GM18519 (cell line): Measurements from ENCODE around the gene MAGI1.
"Not testable (repeated sequence)": the region's sequence is repeated elsewhere in the genome, so short reads cannot be mapped to it uniquely, and the experiment has no call there.

ENCODE experiments used
- ATAC-seq: cut with Tn5 transposase; IDR thresholded peaks from one replicate; pipeline ENCODE4 v1.9.1; 2021; ENCODE audit warnings: mild to moderate bottlenecking, moderate library complexity; ENCODE audit not compliant: unreplicated experiment, low FRiP score

MAGI1 gene

GRCh38 chr3:65523878-65524277, 514.8 kb downstream of the MAGI1 start:
- ATAC-seq = no peak

DNA sequence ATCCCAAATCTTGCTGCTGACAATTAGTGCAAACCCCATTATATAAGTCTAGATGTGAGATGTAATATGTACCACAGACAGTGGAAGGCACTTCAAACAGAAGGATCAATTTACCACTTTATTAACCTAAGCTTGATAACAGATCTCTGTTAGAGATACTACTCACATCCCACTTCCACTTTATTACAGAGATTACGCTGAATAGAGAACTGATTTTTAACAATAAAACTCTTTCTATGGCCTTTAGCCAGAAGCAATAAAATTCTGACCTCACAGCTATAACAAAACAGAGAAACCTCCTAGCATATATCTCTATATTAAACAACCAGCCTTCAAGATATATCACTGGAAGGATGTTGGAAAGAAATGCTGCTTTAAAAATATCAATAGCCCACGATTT, 517.7 kb downstream of the MAGI1 start:
- ATAC-seq = no peak

DNA sequence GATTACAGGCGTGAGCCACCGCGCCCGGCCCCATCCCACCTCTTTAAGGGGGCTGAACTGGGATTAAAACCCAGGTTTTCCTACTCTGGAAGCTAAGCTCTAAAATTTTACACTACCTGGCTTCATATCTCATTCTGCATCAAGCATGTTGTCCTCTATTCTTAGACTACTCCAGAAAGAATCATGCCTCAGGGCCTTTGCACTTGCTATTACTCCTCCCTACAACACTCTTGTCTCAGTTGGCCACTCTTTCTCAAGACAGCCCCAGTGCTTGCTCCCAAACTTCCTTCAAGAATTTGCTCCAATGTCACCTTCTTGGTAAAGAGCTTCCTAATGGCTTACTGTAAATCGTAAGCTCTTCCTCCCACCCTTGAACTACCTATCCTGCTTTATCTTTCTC, 521.7 kb downstream of the MAGI1 start:
- no peak for ATAC-seq

- not testable (repeated sequence) for ATAC-seq
These were observed 524.4 kb downstream of the MAGI1 start for GRCh38 chr3:65514317-65514716.

- not testable (repeated sequence) for ATAC-seq
These were observed 529.3 kb downstream of the MAGI1 start for GRCh38 chr3:65509423-65509794.

GRCh38 chr3:65508750-65509422, 529.8 kb downstream of the MAGI1 start:
- no peak for ATAC-seq

GRCh38 chr3:65507437-65507836, 531.3 kb downstream of the MAGI1 start:
- no peak for ATAC-seq

DNA sequence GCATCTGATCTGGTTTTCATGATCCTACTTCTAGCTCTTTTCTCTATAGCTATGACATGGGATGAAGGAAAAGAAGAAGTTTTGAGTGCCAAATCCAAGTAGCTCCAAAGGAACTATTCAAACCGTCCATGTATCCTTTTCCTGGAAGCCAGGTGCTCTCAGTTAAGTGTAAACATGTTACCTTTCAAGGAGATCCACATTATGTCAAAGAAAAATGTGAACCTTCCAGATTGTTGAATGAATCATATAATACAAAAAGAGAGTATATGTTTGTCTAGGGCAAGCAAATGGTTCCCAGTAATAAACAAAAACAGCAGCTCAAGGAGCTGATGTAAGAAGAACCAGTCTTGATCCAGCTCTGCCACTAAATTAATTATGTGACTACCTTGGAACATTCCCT, 534.9 kb downstream of the MAGI1 start:
- ATAC-seq = no peak

GRCh38 chr3:65502526-65502925, 536.2 kb downstream of the MAGI1 start:
- no peak for ATAC-seq

- ATAC-seq = no peak
These were observed 538.1 kb downstream of the MAGI1 start for GRCh38 chr3:65500398-65501306.

GRCh38 chr3:65497846-65498245, 540.9 kb downstream of the MAGI1 start:
- ATAC-seq = no peak

- no peak for ATAC-seq
These were observed 541.5 kb downstream of the MAGI1 start for GRCh38 chr3:65497236-65497635.

GRCh38 chr3:65493938-65494337, 544.8 kb downstream of the MAGI1 start:
- no peak for ATAC-seq

DNA sequence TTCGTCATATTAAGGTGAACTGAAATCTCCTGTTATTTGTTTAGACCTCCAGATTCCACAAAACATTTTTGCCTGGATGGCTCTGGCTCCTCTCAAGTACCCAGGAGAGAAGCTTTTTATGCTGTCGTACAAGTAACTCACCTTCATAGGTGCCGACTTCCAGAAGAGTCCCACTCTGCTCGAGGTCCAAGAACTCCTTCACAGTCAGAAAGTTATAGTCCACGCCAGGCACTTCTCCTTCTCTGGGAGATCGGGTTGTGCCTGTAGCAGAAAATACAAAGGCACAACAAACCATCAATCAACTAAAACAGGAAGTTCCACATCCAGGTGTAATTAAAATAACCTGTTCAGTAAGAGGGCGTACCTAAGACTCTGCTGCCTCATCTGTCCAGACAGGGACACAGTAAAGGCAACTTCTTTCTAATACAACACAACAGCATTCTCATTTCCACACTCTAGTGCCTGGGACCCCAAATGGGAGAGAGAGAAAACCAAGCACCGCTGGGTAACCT, 545.3 kb downstream of the MAGI1 start:
- ATAC-seq = no peak

DNA sequence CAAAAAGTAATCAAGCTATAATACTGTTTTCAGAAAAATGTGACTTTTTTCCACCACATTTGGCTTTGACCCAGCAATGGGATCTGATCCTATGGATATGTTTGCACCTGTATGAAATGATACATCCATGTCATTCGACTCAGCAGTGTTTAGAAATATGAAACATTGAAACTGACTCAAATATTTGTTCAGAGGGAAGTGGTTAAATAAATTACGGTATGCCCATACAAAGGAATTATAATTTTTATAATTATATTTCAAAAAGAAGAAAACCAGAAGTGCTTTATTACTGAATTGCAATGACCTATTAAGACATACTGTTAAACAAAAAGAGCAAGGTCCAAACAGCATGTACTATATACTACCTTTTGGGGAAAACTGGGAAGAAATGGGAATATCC, 546.5 kb downstream of the MAGI1 start:
- ATAC-seq = no peak

- no peak for ATAC-seq
These were observed 548.6 kb downstream of the MAGI1 start for GRCh38 chr3:65490114-65490513.

DNA sequence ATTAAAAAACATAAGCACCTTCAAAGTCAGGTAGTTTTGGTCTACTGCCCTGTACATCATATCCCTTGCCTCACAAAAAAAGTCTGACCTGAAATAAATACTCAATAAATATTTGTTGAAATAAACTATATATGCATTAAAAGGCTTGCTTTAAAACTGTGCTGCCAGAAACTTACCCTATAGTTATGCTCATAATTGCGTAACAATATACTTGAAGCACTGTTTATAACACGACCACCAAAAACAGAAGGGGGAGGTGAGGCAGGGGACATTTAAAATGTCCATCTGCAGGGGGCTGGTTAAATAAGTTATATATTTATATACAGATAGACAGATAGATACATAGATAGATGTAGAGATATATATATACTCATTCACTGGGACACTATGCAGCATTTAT, 549.5 kb downstream of the MAGI1 start:
- no peak for ATAC-seq

GRCh38 chr3:65485826-65486469, 552.8 kb downstream of the MAGI1 start:
- ATAC-seq = no peak

GRCh38 chr3:65484964-65485363, 553.8 kb downstream of the MAGI1 start:
- no peak for ATAC-seq

DNA sequence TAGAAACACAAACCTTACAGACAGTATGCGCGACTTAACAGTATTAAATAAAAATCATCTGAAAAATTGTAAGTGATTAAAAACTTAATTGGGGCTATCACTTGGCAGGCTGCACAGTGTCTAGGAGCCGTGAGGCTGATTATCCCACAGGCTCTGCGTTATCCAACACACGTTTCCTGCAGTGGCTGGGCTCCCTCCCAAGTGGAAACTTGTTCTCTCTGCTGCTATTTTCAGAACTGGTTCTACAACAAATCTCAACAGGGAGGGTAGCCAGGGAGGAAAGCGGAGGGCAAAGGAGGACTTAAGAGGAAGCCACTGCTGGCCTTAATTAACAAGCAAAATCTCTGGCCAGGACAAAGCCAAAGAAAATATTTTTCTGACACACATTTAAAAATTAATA, 555.2 kb downstream of the MAGI1 start:
- no peak for ATAC-seq

- no peak for ATAC-seq
These were observed 555.7 kb downstream of the MAGI1 start for GRCh38 chr3:65483011-65483410.
